Measurements from ENCODE around the gene EIF4G1. TPM values are rescaled to one million over a fixed set of nuclear protein-coding genes. Genes with fewer than 3 reads are reported as not detected.

EIF4G1 gene
- total and polyA plus RNA-seq, 2 of the 8 experiments (the other 6 are each of a cell fraction or from before 2014, with no cell fraction given): 318 to 473 TPM

DNA sequence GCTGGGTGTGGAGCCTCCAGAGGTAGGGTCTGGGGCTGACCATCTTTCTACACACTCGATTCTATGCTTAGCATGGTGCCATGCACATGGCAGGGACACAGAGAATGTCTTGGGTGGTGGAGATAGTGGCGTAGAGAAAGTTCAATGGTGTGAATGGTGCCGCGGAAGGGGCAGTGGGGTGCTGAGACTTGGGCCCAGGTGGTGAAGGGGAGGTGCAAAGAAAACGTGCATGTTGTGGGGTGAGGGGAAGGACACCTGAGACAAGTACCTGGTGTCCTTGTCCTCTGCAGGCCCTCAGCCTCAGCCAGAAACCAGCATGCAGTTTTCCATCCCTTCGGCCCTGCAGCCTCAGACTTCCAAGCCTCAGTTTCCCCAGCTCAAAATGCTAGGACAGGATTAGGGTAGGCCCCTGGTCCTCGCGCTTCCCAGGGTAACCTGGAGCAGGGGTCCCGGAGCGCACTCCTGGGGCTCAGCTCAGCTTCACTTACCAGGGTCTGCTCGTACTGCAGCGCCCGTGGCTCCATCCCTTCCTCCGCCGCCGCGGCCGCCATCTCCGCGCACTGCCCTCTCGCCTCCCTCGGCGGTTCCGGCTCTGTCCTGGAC is 46.6 kb downstream of the EIF4G1 start:
- FAIRE-seq: no peak
- no peak overlapping the region for H2BK5ac ChIP-seq (ENCODE audit: low read depth, low read length)
- H3K9ac ChIP-seq (replicated peaks in 1 of 4; ENCODE audit: extremely low read depth in 1 of 4, low read depth in 3 of 4, low read length in 3 of 4): peak overlapping the region; percentile 35 to 92 (median 52)
- H3K4me3 ChIP-seq (ENCODE audit: extremely low read depth in 1 of 4, insufficient read depth in 2 of 4, low read depth in 3 of 4, low read length in 4 of 4): peak overlapping the region; percentile 77 to 88 (median 80)
- H3K23ac ChIP-seq (ENCODE audit: insufficient read length): no peak overlapping the region
- peak overlapping the region; percentile 7 for H2BK120ac ChIP-seq (replicated peaks; ENCODE audit: low read depth, low read length)
- peaks cover 0 to 15% of the 10 kb centered on the region in 2 experiments; a peak in 2 of 4 replicates for H3K79me2 ChIP-seq (ENCODE audit: control insufficient read depth in 1 of 2, insufficient read depth in 2 of 2, low read length in 2 of 2)
- no peak overlapping the region for H3K14ac ChIP-seq (ENCODE audit: insufficient read length)
- ChIA-PET CTCF (ENCODE audit: partially characterized antibody) (interaction anchor here (0.7 to 7.1 kb wide), 9 partner anchors 8 to 466 kb away, joined by 3 to 47 read pairs (median 3); partner anchors contain the start of gene FAM131A), POLR2A (ENCODE audit: partially characterized antibody) (interaction anchor here (0.6 to 5.2 kb wide), 17 partner anchors 9 to 375 kb away, joined by 3 to 32 read pairs (median 5); partner anchors contain the start of gene FAM131A)
- peaks cover 22% of the 10 kb centered on the region for H3K23me2 ChIP-seq (ENCODE audit: low read depth, low read length)
- H4K8ac ChIP-seq (ENCODE audit: extremely low read depth, insufficient read depth, low read length): peak overlapping the region; percentile 75; the same call in 1 of the 2 replicates
- 14% methylated on average over 19 of the region's 24 CpGs; no CpG with 5 or more reads in 1 of the 2 experiments for WGBS, 2 experiments (ENCODE audit: extremely low coverage in 1 of 2, insufficient coverage in 1 of 2, insufficient read length in 1 of 2, insufficient replicate concordance in 2 of 2, low coverage in 1 of 2, low lambda C conversion rate in 2 of 2, missing lambda C conversion rate in 1 of 2)
- no peaks in the 10 kb centered on the region for H3K9me3 ChIP-seq (ENCODE audit: insufficient read depth in 2 of 2, low read depth in 1 of 2, low read length in 1 of 2)
- no peak for DNase-seq (ENCODE audit: low read depth in 1 of 2, low spot score in 2 of 2)
- peak overlapping the region; percentile 31 for H4K5ac ChIP-seq (ENCODE audit: insufficient read length, low read depth, low read length)
- peak overlapping the region; percentile 94 to 98 for H3K4me2 ChIP-seq (ENCODE audit: insufficient read depth in 1 of 2, low read depth in 2 of 2, low read length in 2 of 2)
- peak overlapping the region; percentile 37; the same call in 1 of the 2 replicates for H2AFZ ChIP-seq (ENCODE audit: low read length)
- peak overlapping the region; percentile 78 for H3K18ac ChIP-seq (ENCODE audit: extremely low read depth, low read length)
- no peak overlapping the region for H2BK20ac ChIP-seq (ENCODE audit: low read length)
- 0 out of 2 replicates have a peak, but pooled peaks cover 3% of the 10 kb centered on the region for H3K79me1 ChIP-seq (ENCODE audit: low read depth, low read length)
- no peak overlapping the region for H3K27ac ChIP-seq (ENCODE audit: low read depth, low read length)
- H4K91ac ChIP-seq (replicated peaks; ENCODE audit: insufficient read length, low read length): peak overlapping the region; percentile 76
- peak overlapping the region; percentile 67 for H3K56ac ChIP-seq (replicated peaks; ENCODE audit: insufficient read length, low read depth, low read length)
- peaks cover 3 to 18% (median 12%) of the 10 kb centered on the region in 4 experiments for H3K4me1 ChIP-seq (replicated peaks in 1 of 4; ENCODE audit: control insufficient read depth in 3 of 4, insufficient read depth in 4 of 4, low read length in 3 of 4)
- peak overlapping the region; percentile 6 for H3K4ac ChIP-seq (replicated peaks; ENCODE audit: insufficient read length, low read depth, low read length)
- TF ChIP-seq SUZ12 (IDR thresholded peaks at IDR 0.05; ENCODE audit: low read length): 0 out of 2 replicates have a peak, but pooled peaks have one; percentile 16
- no peak for TF ChIP-seq POLR2A (IDR thresholded peaks at IDR 0.05; ENCODE audit: control extremely low read depth in 1 of 2, low read depth in 2 of 2, low read length in 2 of 2)
- TF ChIP-seq ASH2L (IDR thresholded peaks at IDR 0.05; ENCODE audit: low read length): peak; percentile 26
- TF ChIP-seq YY1 (IDR thresholded peaks at IDR 0.05; ENCODE audit: low read depth, low read length): peak; percentile 42; the same call in 1 of the 2 replicates
- TF ChIP-seq POLR2AphosphoS5 (IDR thresholded peaks at IDR 0.05; ENCODE audit: low read depth, low read length): no peak
- peaks cover 0 to 8% (median 3%) of the 10 kb centered on the region in 4 experiments; a peak in 3 of 7 replicates for H3K27me3 ChIP-seq (replicated peaks in 1 of 4; ENCODE audit: control insufficient read depth in 3 of 4, extremely low read depth in 1 of 4, insufficient read depth in 3 of 4, low read length in 3 of 4)
- H2AK5ac ChIP-seq (ENCODE audit: low read depth, low read length): no peak overlapping the region
- H2BK12ac ChIP-seq (ENCODE audit: low read depth, low read length): peak overlapping the region; percentile 75; the same call in 1 of the 2 replicates
- no peak overlapping the region for H2BK15ac ChIP-seq (ENCODE audit: low read length)
- peaks cover 7 to 28% (median 17%) of the 10 kb centered on the region in 4 experiments; a peak in 5 of 8 replicates for H3K36me3 ChIP-seq (ENCODE audit: control insufficient read depth in 2 of 4, insufficient read depth in 4 of 4, low read length in 3 of 4)
- peaks cover 6 to 11% of the 10 kb centered on the region in 2 experiments for H4K20me1 ChIP-seq (replicated peaks in 1 of 2; ENCODE audit: control insufficient read depth in 1 of 2, insufficient read depth in 2 of 2, low read length in 2 of 2)

Measured in H1 (cell line).